NCI-H187 treated with DMSO at 0.1 percent for 48 hours (cell line): ENCODE measurements around the gene OR5H15.
"Not testable (repeated sequence)": the region's sequence is repeated elsewhere in the genome, so short reads cannot be mapped to it uniquely, and the experiment has no call there.

Source experiments
- DNase-seq: peaks from one replicate; lab custom pipeline; 2025; lab: John Stamatoyannopoulos, UW

OR5H15 gene

GRCh38 chr3:98166396-98166795, at the start of gene OR5H15:
Gene OR5H15, plus strand, starts transcription at chr3:98166696. Its CDS starts 2,004 bp downstream, at chr3:98168700.
- no peak for DNase-seq

GRCh38 chr3:98130421-98130820, 36.1 kb upstream of the OR5H15 start, which contains the start of gene OR5H1:
Gene OR5H1, plus strand, starts transcription at chr3:98130721. Its CDS starts 1,977 bp downstream, at chr3:98132698.
- DNase-seq, result no peak

GRCh38 chr3:98136631-98137030, 29.9 kb upstream of the OR5H15 start:
- DNase-seq, result no peak

- DNase-seq, result not testable (repeated sequence)
These were observed 28.5 kb upstream of the OR5H15 start for GRCh38 chr3:98137826-98138557.

- DNase-seq, result no peak
These were observed 26.0 kb upstream of the OR5H15 start for GRCh38 chr3:98140531-98140930.

GRCh38 chr3:98147179-98147578, 19.3 kb upstream of the OR5H15 start, which contains the start of gene OR5H14:
Gene OR5H14, plus strand, starts transcription at chr3:98147479. Its CDS starts 1,907 bp downstream, at chr3:98149386.
- DNase-seq, result no peak

GRCh38 chr3:98148751-98149150, 17.7 kb upstream of the OR5H15 start:
- DNase-seq, result no peak

GRCh38 chr3:98149456-98149855, 17.0 kb upstream of the OR5H15 start:
- not testable (repeated sequence) for DNase-seq

- no peak for DNase-seq
These were observed 15.3 kb upstream of the OR5H15 start for GRCh38 chr3:98151241-98151640.

GRCh38 chr3:98171071-98171470, 4.6 kb downstream of the OR5H15 start:
- no peak for DNase-seq

- DNase-seq, result no peak
These were observed 6.1 kb downstream of the OR5H15 start for GRCh38 chr3:98172621-98173020.

GRCh38 chr3:98180319-98180890, 13.9 kb downstream of the OR5H15 start:
- DNase-seq, result no peak

GRCh38 chr3:98182196-98182595, 15.7 kb downstream of the OR5H15 start:
- no peak for DNase-seq

- DNase-seq, result no peak
These were observed 18.7 kb downstream of the OR5H15 start for GRCh38 chr3:98185180-98185579.

GRCh38 chr3:98188545-98188944, 22.0 kb downstream of the OR5H15 start:
- no peak for DNase-seq

- not testable (repeated sequence) for DNase-seq
These were observed 24.4 kb downstream of the OR5H15 start for GRCh38 chr3:98190911-98191310.

- not testable (repeated sequence) for DNase-seq
These were observed 29.8 kb downstream of the OR5H15 start for GRCh38 chr3:98196293-98196692.

GRCh38 chr3:98199020-98199419, 32.5 kb downstream of the OR5H15 start:
- no peak for DNase-seq

- DNase-seq, result no peak
These were observed 42.7 kb downstream of the OR5H15 start for GRCh38 chr3:98209244-98209643.

GRCh38 chr3:98213276-98213675, 46.8 kb downstream of the OR5H15 start:
- DNase-seq, result no peak

GRCh38 chr3:98215051-98215450, 48.6 kb downstream of the OR5H15 start:
- no peak for DNase-seq
